ENCODE data around the gene OLAH.
A peak's percentile ranks its signal among the peaks of the same experiment; 100 is the strongest.

The OLAH gene

GRCh38 chr10:15120523-15120922, 76.8 kb downstream of the OLAH start:
- no peaks in the 10 kb centered on the region; the same call in 1 of the 2 replicates for H3K36me3 ChIP-seq (ENCODE audit: control insufficient read depth, insufficient read depth, low read length)
- H3K27me3 ChIP-seq (replicated peaks; ENCODE audit: control insufficient read depth, insufficient read depth, low read length), result no peaks in the 10 kb centered on the region
- DNase-seq (ENCODE audit: extremely low read depth, insufficient read length), result no peak
- no peak for TF ChIP-seq CTCF (IDR thresholded peaks at IDR 0.05; ENCODE audit: insufficient read depth, low read length, poor library complexity, severe bottlenecking)
- H3K4me3 ChIP-seq (replicated peaks; ENCODE audit: low read depth, low read length), result no peak overlapping the region

GRCh38 chr10:15121707-15122106, 78.0 kb downstream of the OLAH start:
- DNase-seq (ENCODE audit: extremely low read depth, insufficient read length), result no peak

DNA sequence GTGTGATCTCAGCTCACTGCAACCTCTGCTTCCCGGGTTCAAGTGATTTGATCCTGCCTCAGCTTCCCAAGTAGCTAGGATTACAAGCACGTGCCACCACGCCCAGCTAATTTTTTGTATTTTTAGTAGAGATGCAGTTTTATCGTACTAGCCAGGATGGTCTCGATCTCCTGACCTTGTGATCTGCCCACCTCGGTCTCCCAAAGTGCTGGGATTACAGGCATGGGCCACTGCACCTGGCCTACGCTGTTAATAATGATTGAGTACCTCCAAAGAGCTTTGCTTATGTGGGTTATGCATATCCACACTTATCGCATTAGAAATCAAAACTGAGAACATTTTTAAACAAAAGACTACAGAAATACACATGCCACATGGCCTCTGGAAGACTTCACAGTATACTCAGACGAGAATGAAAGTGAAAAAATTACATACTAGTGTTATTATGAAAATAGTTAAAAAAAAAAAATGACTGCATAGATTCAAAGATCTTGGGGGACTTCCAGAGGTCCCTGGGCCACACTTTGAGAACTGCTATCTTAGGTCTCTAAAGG, 78.8 kb downstream of the OLAH start:
- DNase-seq (ENCODE audit: extremely low read depth, insufficient read length), result peak; percentile 59
- Histone ChIP-seq H3K4me3 (replicated peaks; ENCODE audit: low read depth, low read length) (no peak overlapping the region), H3K36me3 (ENCODE audit: control insufficient read depth, insufficient read depth, low read length) (peaks cover 2% of the 10 kb centered on the region), H3K27me3 (replicated peaks; ENCODE audit: control insufficient read depth, insufficient read depth, low read length) (no peaks in the 10 kb centered on the region)
- no peak for TF ChIP-seq CTCF (IDR thresholded peaks at IDR 0.05; ENCODE audit: insufficient read depth, low read length, poor library complexity, severe bottlenecking)

More at GRCh38 chr10:15121707-15122106, 78.0 kb downstream of the OLAH start:
- TF ChIP-seq CTCF (IDR thresholded peaks at IDR 0.05; ENCODE audit: insufficient read depth, low read length, poor library complexity, severe bottlenecking), result no peak
- no peaks in the 10 kb centered on the region for H3K27me3 ChIP-seq (replicated peaks; ENCODE audit: control insufficient read depth, insufficient read depth, low read length)
- no peak overlapping the region for H3K4me3 ChIP-seq (replicated peaks; ENCODE audit: low read depth, low read length)
- H3K36me3 ChIP-seq (ENCODE audit: control insufficient read depth, insufficient read depth, low read length), result peaks cover 2% of the 10 kb centered on the region

Data from GM06990 (cell line).